ENCODE measurements around the gene C5orf15. TPM values are rescaled to one million over a fixed set of nuclear protein-coding genes. Genes with fewer than 3 reads are reported as not detected.

C5orf15 gene
- total and polyA plus RNA-seq, 9 of the 15 experiments (the other 6 are each of a cell fraction or from before 2014, with no cell fraction given), result 23.3 to 50.7 (median 35.5) TPM

- no peak for TF ChIP-seq CREB3 (tag; conservative IDR thresholded peaks at IDR 0.05; ENCODE audit: low read depth)
- no peak for TF ChIP-seq ZNF75A (CRISPR knock-in tag; IDR thresholded peaks at IDR 0.05)
- TF ChIP-seq NBN (IDR thresholded peaks at IDR 0.05; ENCODE audit: low read depth), result no peak
- TF ChIP-seq SP2 (IDR thresholded peaks at IDR 0.05; ENCODE audit: extremely low read depth, low read depth, low read length, poor library complexity, severe bottlenecking), result no peak
- TF ChIP-seq CHD7 (IDR thresholded peaks at IDR 0.05; ENCODE audit: low read depth, low read length), result no peak
- no peak for TF ChIP-seq ATF4 (CRISPR knock-in tag; IDR thresholded peaks at IDR 0.05)
- no peak for TF ChIP-seq ZBTB34 (CRISPR knock-in tag; IDR thresholded peaks at IDR 0.05)
- no peak for TF ChIP-seq MTA2 (IDR thresholded peaks at IDR 0.05; ENCODE audit: low read depth)
Observed at GRCh38 chr5:133941456-133942196, 26.8 kb downstream of the C5orf15 start (continued).

Measured in K562 (cell line).